ENCODE measurements around the gene SDCBP2.
"Not testable (repeated sequence)": the region's sequence is repeated elsewhere in the genome, so short reads cannot be mapped to it uniquely, and the experiment has no call there.

Gene SDCBP2

DNA sequence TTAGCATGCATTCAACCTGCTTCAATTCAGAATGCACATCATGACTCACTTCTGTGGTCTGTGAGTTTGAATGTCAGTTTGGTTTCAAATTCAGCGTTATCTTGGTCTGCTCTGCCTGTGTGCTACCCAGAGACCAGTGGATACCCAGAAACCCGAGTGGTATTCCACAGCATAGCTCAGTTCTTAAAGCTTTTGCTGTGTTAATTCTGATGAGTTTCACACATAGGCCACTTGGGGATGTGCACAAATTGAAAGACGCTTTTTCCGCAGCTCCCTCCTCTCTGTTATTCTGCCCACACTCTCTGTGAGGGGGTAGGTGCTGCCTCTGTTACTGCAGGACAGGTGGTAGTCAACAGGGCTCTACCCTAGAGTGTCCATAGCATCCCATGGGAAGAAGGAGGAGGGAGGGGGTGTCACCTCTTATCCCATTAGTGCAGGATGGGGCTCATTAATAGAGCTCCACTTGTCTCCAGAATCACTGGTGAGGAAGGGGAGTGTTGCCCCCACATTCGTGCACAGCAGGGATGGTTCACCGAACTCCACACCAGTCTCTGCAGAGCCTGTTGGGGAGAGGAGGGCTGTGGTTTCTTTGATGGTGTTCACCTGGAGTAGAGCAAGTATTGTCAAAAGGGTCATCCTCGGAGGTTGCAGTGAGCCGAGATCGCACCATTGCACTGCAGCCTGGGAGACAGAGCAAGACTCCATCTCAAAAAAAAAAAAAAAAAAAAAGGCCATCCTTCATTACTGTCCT lies 29.2 kb upstream of the SDCBP2 start:
- no peak for DNase-seq (ENCODE audit: low spot score)

DNA sequence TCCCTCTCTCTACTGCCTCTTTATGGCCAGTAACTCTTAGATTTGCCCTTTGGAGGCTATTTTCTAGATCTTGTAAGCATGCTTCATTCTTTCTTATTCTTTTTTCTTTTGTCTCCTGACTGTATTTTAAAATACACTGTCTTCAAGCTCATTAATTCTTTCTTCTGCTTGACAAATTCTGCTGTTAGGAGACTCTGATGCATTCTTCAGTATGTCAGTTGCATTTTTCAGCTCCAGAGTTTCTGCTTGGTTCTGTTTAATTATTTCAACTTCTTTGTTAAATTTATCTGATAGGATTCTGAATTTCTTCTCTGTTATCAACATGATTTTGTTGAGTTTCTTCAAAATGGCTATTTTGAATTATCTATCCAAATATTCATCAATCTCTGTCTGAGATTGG lies 25.0 kb upstream of the SDCBP2 start:
- no peak for DNase-seq (ENCODE audit: low spot score)

DNA sequence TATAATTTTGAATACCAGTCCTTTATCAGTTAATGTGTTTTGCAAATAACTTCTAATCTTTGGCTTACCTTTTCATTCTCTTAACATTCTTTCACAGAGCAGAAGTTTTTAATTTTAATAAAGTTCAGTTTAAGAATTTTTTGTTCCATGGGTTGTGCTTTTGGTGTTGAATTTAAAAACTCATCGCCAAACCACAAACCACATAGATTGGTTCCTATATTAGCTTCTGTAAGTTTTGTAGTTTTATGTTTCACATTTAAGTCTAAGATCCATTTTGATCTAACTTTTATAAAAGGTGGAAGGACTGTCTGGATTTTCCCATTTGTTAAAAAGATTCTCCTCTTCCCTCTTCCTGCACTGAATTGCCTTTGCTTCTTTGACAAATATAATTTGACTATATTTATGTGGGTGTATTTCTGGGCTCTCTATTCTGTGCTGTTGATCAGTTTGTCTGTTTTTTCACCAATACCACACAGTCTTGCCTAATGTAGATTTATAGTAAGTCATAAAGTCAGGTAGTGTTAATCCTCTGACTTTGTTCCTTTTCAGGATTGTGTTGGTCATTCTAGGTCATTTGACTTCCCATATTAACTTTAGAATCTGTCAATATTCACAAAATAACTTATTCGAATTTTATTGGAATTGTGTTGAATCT lies 17.5 kb upstream of the SDCBP2 start:
- no peak for DNase-seq (ENCODE audit: low spot score)

DNA sequence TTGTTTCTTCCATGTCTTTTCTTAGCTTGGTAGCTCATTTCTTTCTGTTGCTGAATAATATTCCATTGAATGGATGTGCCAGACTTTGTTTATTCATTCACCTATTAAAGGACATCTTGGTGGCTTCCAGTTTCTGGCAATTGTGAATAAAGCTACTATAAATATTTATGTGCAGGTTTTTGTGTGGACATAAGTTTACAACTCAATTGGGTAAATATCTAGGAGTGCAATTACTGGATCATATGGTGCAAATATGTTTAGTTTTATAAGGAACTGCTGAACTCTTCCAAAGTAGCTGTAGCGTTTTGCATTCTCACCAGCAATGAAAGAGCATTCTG lies 16.8 kb upstream of the SDCBP2 start:
- no peak for DNase-seq (ENCODE audit: low spot score)

DNA sequence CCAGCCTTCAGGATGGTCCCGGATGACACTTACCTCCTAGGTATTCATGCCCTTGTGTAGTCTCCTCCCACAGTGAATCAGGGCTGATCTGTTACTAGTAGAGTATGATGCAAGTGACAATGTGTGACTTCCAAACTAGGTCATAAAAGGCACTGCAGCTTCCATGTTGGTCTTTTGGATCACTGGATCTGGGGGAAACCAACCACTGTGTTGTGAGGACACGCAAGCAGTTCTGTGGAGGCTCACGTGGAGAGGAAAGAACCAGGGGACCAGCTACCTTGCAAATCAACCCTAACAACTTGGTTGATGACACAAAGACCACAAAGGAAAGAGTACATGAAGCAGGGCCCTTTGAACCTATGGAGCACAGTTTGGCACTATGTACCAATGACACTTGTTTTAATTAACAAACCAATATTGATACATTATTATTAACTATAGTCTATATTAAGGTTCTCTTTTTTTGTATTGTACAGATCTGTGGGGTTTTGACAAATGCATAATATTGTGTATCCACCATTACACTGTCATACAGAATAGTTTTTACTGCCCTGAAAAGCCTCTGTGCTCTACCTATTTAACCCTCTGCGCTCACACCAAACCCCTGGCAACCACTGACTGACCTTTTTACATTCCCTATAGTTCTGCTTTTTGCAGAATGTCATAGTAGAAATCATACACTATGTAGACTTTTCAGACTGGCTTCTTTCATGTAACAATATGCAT lies 16.3 kb upstream of the SDCBP2 start:
- DNase-seq (ENCODE audit: low spot score): no peak

DNA sequence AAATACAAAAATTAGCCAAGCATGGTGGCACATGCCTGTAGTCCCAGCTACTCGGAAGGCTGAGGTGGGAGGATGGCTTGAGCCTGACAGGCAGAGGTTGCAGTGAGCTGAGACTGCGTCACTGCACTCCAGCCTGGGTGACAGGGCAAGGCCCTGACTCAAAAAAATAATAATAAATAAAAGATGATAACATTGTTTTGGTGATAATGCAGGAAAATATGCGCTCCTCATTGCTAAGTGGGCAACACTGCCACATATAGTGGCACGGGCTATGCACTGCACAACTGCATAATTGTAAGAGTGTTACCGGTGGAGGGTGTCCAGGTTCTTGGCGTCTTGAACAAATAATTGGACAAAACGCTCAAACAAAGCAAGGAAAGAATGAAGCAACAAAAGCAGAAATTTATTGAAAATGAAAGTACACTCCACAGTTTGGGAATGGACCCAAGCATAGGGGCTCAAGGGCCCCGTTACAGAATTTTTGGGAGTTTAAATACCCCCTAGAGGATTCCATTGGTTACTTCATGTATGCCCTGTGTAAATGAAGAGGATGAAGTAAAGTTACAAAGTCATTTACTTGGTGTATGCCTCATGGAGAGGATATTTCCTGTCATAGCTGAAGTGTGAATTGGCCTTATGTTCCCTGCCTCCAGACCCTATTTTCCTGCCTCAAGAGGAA lies 14.6 kb upstream of the SDCBP2 start:
- not testable (repeated sequence) for DNase-seq (ENCODE audit: low spot score)

DNA sequence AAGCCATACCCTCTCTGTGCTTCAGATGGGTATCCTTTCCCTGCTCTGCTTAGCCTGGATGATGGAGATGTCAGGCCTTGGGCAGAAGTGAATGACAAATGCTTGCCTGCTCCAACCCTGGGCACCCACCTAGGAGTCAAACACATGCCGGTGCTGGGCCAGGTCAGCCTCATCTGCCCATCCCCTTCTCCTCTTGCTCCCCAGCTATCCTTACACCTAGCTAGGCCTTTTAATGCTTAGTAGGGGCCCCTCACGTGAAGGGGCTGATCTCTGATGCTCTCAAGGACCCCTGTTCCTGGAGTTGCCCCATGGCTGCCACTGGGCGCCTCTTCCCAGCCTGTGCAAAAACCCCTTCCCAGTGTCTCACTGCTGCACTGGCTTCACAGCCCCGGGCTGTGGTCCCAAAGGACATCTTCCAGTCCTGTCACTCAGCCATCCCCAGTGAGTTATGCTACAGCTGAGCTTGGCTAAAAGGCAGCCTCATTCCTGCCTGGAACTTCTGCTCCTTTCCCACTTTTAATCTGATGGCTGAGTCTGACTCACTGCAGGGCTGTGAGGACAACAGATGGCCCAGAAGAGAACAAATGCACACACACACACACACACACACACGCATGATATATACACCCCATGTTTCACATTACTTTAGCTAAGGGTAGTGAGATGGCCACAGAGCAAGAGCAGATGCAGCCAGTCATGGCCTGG lies 12.8 kb upstream of the SDCBP2 start:
- no peak for DNase-seq (ENCODE audit: low spot score)

DNA sequence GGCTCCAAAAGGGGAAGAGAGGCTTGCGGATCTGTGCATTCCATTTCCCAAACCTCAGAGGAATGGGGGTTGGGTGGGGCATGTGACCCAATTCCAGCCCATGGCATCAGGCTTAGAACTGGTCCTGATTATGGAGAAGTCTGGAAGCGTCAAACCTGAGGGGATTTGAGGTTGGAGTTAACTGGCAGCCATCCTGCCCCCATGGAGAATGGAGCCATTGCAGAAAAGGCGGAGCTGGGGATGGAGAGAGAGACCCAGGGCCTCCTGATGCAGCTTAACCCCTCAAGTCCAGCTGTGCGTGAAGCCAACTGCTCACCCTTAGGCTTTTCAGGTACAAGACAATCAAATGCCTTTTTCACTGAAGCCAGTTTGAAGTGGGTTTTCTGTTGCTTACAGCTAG lies 9.9 kb upstream of the SDCBP2 start:
- DNase-seq (ENCODE audit: low spot score): no peak

DNA sequence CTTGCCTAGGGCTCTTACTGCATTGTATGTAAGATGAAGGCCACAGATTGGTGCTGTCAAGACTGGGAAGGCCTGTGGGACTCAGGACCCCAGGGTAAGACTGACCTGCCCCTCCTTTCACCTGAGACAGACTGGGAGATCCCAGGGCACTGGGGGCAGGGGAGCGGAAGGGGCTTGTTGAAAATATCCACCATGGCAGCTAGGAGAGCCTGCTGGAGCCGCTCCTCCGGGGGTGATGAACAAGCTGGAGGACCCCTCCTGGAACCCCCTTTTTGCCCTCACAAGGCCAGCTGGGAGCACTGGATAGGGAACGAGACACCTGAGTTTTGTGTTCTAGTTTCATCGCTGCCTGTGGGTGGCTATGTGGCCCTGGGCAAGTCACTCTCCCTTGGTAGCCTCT lies 9.2 kb upstream of the SDCBP2 start:
- DNase-seq (ENCODE audit: low spot score): no peak

DNA sequence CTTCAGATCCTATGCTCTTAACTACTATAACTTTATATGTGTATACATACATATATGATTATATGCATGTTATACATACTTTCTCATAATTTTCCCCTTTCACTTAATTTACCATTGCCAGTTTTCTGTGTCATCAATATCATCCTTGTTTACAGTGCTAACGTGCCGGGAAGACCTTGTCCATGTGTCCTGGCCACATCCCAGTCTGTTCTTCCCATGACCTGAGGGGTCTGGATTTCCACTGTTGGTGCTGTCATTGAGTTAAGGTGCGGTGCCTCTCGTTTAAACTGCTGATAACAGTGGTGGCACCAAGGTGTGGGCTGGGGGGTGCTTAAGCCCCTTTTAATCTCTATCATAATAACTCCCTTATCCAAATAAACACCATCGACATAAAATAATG lies 8.5 kb upstream of the SDCBP2 start:
- no peak for DNase-seq (ENCODE audit: low spot score)

DNA sequence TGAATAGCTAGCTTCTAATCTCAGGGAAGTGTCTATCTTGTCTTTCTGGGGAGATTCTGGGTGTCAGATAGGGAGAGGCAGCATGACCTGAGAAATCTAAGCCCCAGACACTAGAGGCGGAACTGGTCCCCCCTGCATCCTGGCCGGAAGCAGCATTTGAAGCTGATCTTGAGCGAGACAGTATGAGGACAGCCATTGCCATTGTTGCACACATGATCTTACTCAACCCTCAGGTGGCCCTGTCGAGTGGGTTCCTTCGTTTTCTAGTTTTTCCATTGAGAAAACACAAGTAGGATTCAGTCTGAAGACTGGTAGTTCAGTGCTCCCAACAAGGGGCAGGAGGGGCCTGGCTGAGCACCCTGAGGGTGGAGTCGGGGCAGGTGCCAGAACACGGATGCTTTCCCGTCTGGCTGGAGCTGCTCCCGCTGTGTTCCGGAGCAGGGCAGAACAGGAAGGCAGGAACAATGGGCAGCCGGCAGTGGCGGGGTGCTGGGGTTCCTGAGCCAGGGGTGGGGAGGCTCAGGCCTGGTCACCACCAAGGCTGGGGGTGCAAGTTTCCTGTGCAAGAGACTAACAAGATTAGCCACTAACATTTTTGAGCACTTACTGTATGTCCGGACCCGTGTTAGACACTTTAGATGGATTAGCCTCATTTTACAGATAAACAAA lies 7.9 kb upstream of the SDCBP2 start:
- DNase-seq (ENCODE audit: low spot score): peak; percentile 42

DNA sequence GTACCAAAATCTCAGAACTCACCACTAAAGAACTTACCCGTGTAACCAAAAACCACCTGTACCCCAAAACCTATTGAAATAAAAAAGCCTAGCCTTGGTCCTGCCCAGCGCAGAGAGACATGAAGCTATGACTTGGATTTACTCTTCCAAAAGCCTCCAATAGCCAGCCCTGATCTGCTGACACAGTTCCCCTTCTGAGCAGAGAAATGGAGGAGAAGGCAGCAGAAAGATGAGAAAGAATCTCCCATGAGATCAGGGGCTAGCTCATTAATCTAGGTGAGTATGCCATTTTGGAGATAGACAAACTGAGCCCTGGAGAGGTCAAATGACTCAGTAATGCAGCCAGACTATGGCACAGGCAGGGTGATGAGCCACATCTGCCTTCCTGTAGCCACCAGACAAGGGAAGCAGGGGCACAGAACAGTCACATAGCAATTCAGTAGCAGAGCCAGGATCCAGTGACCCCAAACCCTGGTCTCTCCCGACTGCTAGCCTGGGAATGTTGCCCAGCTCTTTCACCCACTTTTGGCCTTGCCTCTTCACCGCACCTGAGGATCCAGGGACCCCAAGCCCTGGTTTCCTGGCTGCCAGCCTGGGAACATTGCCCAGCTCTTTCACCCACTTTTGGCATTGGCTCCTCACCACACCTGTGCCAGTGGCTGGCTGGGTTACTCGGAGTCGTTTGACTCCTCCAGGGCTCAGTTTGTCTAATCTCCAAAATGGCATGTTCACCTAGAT lies 7.2 kb upstream of the SDCBP2 start:
- DNase-seq (ENCODE audit: low spot score): no peak

DNA sequence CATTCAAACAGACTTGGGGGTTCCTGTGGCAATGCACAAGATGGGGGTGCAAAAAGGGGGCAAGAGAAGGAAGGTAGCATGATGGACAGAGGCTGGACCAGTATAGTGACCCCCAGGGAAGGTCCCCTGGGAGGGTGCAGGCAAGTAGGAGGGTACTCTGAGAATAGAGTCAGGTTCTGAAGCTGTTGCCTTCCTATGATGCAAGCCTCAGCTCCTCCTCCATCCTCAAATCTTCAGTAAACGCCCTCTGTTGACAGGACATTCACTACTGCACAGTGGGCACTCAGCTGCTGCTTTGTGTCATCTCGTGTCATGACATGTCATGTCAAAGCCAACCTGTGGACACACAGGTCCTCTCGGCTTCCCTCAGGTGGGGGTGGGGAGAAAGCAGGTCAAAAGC lies 5.8 kb upstream of the SDCBP2 start:
- no peak for DNase-seq (ENCODE audit: low spot score)

DNA sequence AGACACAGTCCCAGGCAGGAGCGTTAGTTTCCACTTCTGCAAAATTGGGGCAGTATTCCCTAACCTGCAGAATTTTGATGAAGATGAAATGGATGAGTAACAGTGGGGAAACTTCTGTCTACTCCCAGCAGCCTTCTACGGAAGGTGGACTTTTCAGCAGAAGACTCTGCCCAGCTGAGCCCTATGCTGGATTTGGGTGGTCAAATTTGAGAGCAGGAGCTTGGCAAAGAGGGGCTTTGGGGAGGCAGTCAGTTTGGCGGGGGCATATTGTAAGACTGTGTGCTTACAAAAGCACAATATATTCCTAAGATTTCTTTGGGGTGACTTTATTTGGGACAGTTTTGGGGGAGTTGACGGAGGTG lies 5.4 kb upstream of the SDCBP2 start:
- no peak for DNase-seq (ENCODE audit: low spot score)

DNA sequence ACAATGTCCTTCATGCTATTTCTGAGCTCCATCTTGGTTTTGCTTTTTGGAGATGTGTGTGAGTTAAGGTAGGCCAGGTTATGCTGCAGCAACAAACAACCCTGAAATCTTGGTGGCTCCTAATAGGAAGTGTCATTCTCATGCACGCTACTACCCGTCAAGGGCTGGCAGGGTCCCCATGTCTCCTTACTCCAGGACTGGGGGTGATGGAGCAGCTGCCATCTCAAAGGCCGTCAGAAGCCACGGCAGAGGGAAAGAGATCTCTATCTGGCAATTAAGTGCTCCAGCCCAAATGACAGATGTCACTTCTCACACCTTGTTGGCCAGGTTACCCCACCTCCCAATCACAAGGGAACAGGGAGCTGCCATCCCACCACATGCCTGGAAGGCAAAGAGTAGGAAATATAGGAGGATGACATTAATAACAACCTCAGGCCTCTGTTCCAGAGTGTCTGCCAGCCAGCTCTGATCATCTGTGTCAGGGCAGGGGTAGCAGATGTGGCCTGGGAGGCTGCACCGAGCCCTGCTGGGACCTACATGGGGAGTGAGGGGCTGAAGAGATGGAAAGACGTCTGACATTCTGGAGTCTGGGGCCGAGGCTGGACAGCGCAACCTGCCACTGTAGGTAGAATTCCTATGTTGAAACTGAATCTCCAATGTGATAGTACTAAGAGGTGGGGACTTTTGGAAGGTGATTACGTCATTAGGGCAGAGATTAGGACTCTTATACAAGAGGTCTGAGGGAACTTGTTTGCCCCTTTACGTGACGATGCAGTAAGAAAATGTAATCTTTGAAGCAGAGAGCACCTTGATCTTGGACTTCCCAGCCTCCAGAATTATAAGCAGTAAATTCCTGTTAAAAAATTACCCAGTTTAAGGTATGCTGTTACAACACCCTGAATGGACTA lies 4.8 kb upstream of the SDCBP2 start:
- no peak for DNase-seq (ENCODE audit: low spot score)

DNA sequence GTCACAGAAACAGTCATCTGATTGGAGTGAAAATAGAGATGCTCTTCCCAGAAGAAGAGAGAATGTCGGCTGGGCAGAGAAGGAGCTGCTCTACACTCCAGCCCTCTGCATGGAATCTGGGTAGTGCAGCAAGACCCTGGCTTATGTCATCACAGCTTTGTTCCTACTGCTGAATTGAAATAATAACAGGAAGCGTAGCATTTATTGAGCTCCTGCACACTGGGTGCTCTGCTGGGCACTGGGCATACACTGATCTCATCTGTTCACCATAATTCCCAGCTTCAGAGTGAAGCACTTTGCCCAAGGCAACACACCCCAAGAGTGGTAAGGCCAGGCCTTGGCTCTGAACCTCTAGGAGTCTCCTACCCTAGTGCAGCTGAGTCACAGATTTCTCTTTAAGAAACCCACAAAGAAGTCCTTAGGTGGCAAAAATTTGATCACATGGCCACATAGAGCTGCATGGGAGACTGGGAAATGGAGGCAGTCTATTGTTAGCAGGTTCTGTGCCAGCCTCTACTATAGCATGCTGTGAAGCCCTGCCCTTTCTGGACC lies 3.9 kb upstream of the SDCBP2 start:
- no peak for DNase-seq (ENCODE audit: low spot score)

DNA sequence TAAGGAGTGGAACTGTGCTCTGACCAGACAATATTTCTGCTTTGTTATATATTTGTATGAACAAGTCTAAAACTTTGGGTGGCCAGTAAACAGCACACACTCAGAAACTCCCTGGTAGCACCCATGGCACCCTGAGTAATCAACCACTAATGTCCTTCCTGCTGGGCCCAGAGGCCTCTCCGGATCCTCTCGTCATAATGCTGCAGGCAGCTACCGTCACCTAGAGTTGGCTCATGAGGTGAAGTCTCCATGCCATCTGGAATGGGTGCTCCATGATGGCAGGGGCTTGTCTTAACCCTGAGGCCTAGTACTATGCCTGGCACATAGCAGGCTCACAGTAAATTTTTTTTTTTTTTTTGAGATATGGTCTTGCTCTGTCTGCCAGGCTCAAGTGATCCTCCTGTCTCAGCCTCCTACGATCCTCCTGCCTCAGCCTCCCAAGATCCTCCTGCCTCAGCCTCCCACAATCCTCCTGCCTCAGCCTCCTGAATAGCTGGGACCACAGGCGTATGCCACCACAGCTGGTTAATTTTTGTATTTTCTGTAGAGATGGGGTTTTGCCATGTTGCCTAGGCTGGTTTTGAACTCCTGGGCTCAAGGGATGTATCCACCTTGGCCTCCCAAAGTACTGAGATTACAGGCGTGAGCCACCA lies 3.0 kb upstream of the SDCBP2 start:
- DNase-seq (ENCODE audit: low spot score): no peak

DNA sequence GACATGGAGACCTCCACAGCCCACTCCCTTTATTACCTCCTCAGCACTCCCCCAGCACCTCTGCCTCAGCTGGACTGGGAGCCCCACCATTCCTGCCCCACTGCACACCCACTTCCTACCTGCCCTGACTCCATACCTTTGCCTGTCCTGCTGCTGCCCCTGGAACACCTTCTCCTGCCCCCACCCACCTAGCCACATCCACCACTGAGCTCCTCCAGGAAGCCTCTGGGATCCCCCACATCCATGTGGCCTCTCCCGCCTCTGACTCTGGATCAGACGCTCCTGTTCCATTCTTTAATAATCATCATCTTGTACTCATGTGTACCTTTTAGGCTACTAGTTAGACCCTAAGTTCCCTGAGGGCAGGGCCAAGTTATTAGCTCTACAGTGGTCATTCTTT lies 2.2 kb upstream of the SDCBP2 start:
- no peak for DNase-seq (ENCODE audit: low spot score)

Data from cerebellar cortex (tissue), 1 donor.